Mesenchymal stem cell (in vitro differentiated cells and primary cell): Measurements from ENCODE around the gene MMP25.

ENCODE experiments used
- DNase-seq: peaks from one replicate; pipeline ENCODE4 v3.0.0-alpha.2; 2013
- H2AFZ ChIP-seq: one replicate; pipeline ENCODE4 v1.6.1; 2013; ENCODE audit warnings: low read depth, mild to moderate bottlenecking, control low read depth, inconsistent platforms, low read length, moderate library complexity
- H2AK5ac ChIP-seq: 2 replicates; pipeline ENCODE4 v1.6.1; 2013; ENCODE audit warnings: low read length, moderate library complexity, mild to moderate bottlenecking, inconsistent platforms; ENCODE audit not compliant: severe bottlenecking
- H2BK120ac ChIP-seq: one replicate; pipeline ENCODE4 v1.6.1; 2013; ENCODE audit warnings: low read depth, mild to moderate bottlenecking, inconsistent platforms, low read length, moderate library complexity
- H2BK12ac ChIP-seq, 2 experiments: one replicate each; pipeline ENCODE4 v1.6.1; 2013; ENCODE audit warnings: inconsistent platforms in 2 of 2, low read length in 2 of 2, mild to moderate bottlenecking in 2 of 2, moderate library complexity in 2 of 2, control low read depth in 1 of 2
- H2BK15ac ChIP-seq: one replicate; pipeline ENCODE4 v1.6.1; 2013; ENCODE audit warnings: mild to moderate bottlenecking, low read depth, inconsistent platforms; ENCODE audit not compliant: poor library complexity, severe bottlenecking
- H2BK5ac ChIP-seq: 2 replicates; pipeline ENCODE4 v1.6.1; 2013; ENCODE audit warnings: low read depth, mild to moderate bottlenecking, low read length, control low read depth, inconsistent platforms; ENCODE audit not compliant: poor library complexity, severe bottlenecking
- H3K14ac ChIP-seq, 2 experiments: one replicate each; pipeline ENCODE4 v1.6.1; 2013; ENCODE audit warnings: inconsistent platforms in 2 of 2, low read length in 2 of 2, control low read depth in 1 of 2, mild to moderate bottlenecking in 1 of 2, moderate library complexity in 1 of 2
- H3K18ac ChIP-seq, 2 experiments: one replicate each; pipeline ENCODE4 v1.6.1; 2013; ENCODE audit warnings: inconsistent platforms in 2 of 2, low read length in 2 of 2, control low read depth in 1 of 2, low read depth in 1 of 2, mild to moderate bottlenecking in 1 of 2
- H3K23ac ChIP-seq, 2 experiments: one replicate each; pipeline ENCODE4 v1.6.1; 2013; ENCODE audit warnings: inconsistent platforms in 2 of 2, low read length in 2 of 2, mild to moderate bottlenecking in 2 of 2, moderate library complexity in 2 of 2, control low read depth in 1 of 2
- H3K27ac ChIP-seq: 2 replicates; pipeline ENCODE4 v1.5.1; 2013; ENCODE audit warnings: mild to moderate bottlenecking, moderate library complexity, low read length, control low read depth, inconsistent platforms; ENCODE audit not compliant: poor library complexity, severe bottlenecking
- H3K27me3 ChIP-seq, 2 experiments: 2 replicates each; pipeline versions ENCODE4 v1.6.1 to v1.7.0; 2013; ENCODE audit warnings: low read length in 2 of 2, mild to moderate bottlenecking in 2 of 2, moderate library complexity in 2 of 2, control low read depth in 1 of 2, inconsistent platforms in 1 of 2; ENCODE audit not compliant: control insufficient read depth in 1 of 2, insufficient read depth in 1 of 2
- H3K36me3 ChIP-seq, 2 experiments: 2 replicates each; pipeline versions ENCODE4 v1.6.1 to v1.7.0; 2013; ENCODE audit warnings: low read length in 2 of 2, control low read depth in 1 of 2, inconsistent platforms in 1 of 2, low read depth in 1 of 2, mild to moderate bottlenecking in 1 of 2; ENCODE audit not compliant: insufficient read depth in 2 of 2, control insufficient read depth in 1 of 2
- H3K4ac ChIP-seq, 2 experiments: one replicate each; pipeline ENCODE4 v1.6.1; 2013; ENCODE audit warnings: inconsistent platforms in 2 of 2, low read length in 2 of 2, mild to moderate bottlenecking in 2 of 2, moderate library complexity in 2 of 2, control low read depth in 1 of 2, low read depth in 1 of 2
- H3K4me1 ChIP-seq: 2 replicates; pipeline ENCODE4 v1.6.1; 2013; ENCODE audit warnings: low read depth, low read length, control low read depth; ENCODE audit not compliant: control insufficient read depth, insufficient read depth
- H3K4me2 ChIP-seq: 2 replicates; pipeline ENCODE4 v1.6.1; 2013; ENCODE audit warnings: low read length, mild to moderate bottlenecking, inconsistent platforms; ENCODE audit not compliant: poor library complexity, severe bottlenecking
- H3K4me3 ChIP-seq, 2 experiments: 2 replicates each; pipeline versions ENCODE4 v1.5.1 to v1.7.0; 2013; ENCODE audit warnings: low read length in 2 of 2, mild to moderate bottlenecking in 2 of 2, control low read depth in 1 of 2, low read depth in 1 of 2; ENCODE audit not compliant: insufficient read depth in 1 of 2
- H3K79me1 ChIP-seq: replicated peaks from 2 replicates; pipeline ENCODE4 v1.6.1; 2013; ENCODE audit warnings: mild to moderate bottlenecking, control low read depth, low read length, inconsistent platforms; ENCODE audit not compliant: poor library complexity, severe bottlenecking
- H3K9ac ChIP-seq: 2 replicates; pipeline ENCODE4 v1.7.0; 2013; ENCODE audit warnings: mild to moderate bottlenecking, low read length, moderate library complexity
- H3K9me3 ChIP-seq: 2 replicates; pipeline ENCODE4 v1.7.0; 2013; ENCODE audit warnings: mild to moderate bottlenecking, low read length; ENCODE audit not compliant: control insufficient read depth
- H4K8ac ChIP-seq: one replicate; pipeline ENCODE4 v1.6.1; 2013; ENCODE audit warnings: inconsistent platforms, mild to moderate bottlenecking, low read length, moderate library complexity
- H4K91ac ChIP-seq: one replicate; pipeline ENCODE4 v1.6.1; 2013; ENCODE audit warnings: mild to moderate bottlenecking, low read length, inconsistent platforms
- WGBS: methylation state at CpG from one replicate; pipeline ENCODE4 v1.1.7; 2013; ENCODE audit warnings: mixed read lengths; 5-methylcytosine and 5-hydroxymethylcytosine counted together

MMP25 gene

GRCh38 chr16:3029491-3030221 is 16.7 kb upstream of the MMP25 start:
- Histone ChIP-seq H3K18ac (no peak overlapping the region), H2BK12ac (no peak overlapping the region), H3K4me3 (peak overlapping the region in 1 of 2 experiments; percentile 67), H3K9ac (peak overlapping the region; percentile 38), H3K4ac (no peak overlapping the region), H2AK5ac (no peak overlapping the region), H3K4me2 (no peak overlapping the region), H3K27me3 (peaks cover 24 to 51% of the 10 kb centered on the region in 2 experiments), H3K9me3 (no peaks in the 10 kb centered on the region), H4K91ac (no peak overlapping the region), H4K8ac (no peak overlapping the region), H2BK5ac (no peak overlapping the region), H2AFZ (no peak overlapping the region), H3K14ac (no peak overlapping the region), H3K36me3 (peaks cover 24 to 34% of the 10 kb centered on the region in 2 experiments), H3K79me1 (peaks cover 4% of the 10 kb centered on the region), H2BK15ac (peak overlapping the region; percentile 9), H3K23ac (no peak overlapping the region), H3K27ac (no peak overlapping the region), H3K4me1 (peaks cover 11% of the 10 kb centered on the region), H2BK120ac (no peak overlapping the region)
- DNase-seq, result no peak
- WGBS, result 90% methylated on average over 59 of the region's 59 CpGs

GRCh38 chr16:3030222-3031212 is 15.8 kb upstream of the MMP25 start:
- Histone ChIP-seq H2AFZ (no peak overlapping the region), H3K9ac (no peak overlapping the region), H3K14ac (no peak overlapping the region), H3K79me1 (peaks cover under 1% of the 10 kb centered on the region), H3K4ac (no peak overlapping the region), H3K4me2 (no peak overlapping the region), H3K18ac (no peak overlapping the region), H4K8ac (no peak overlapping the region), H3K9me3 (no peaks in the 10 kb centered on the region), H3K36me3 (peaks cover 24 to 32% of the 10 kb centered on the region in 2 experiments), H3K4me3 (peak overlapping the region in 1 of 2 experiments; percentile 16), H2BK120ac (no peak overlapping the region), H3K27ac (no peak overlapping the region), H2BK5ac (no peak overlapping the region), H3K23ac (no peak overlapping the region), H3K27me3 (peaks cover 33 to 58% of the 10 kb centered on the region in 2 experiments), H3K4me1 (peaks cover 9% of the 10 kb centered on the region), H2AK5ac (peak overlapping the region; percentile 41), H2BK15ac (no peak overlapping the region), H2BK12ac (no peak overlapping the region), H4K91ac (no peak overlapping the region)
- no peak for DNase-seq
- 84% methylated on average over 32 of the region's 33 CpGs for WGBS

GRCh38 chr16:3032624-3033023 is 13.7 kb upstream of the MMP25 start:
- Histone ChIP-seq H2BK5ac (no peak overlapping the region), H2BK15ac (no peak overlapping the region), H2AK5ac (no peak overlapping the region), H4K91ac (no peak overlapping the region), H3K23ac (no peak overlapping the region), H3K18ac (no peak overlapping the region), H3K27ac (no peak overlapping the region), H3K4ac (no peak overlapping the region), H2AFZ (no peak overlapping the region), H3K4me3 (no peak overlapping the region), H3K4me2 (no peak overlapping the region), H2BK120ac (no peak overlapping the region), H3K4me1 (peaks cover 14% of the 10 kb centered on the region), H3K9me3 (no peaks in the 10 kb centered on the region), H3K36me3 (peaks cover 3 to 13% of the 10 kb centered on the region in 2 experiments), H3K14ac (no peak overlapping the region), H3K27me3 (peaks cover 52 to 76% of the 10 kb centered on the region in 2 experiments), H2BK12ac (no peak overlapping the region), H3K9ac (no peak overlapping the region), H3K79me1 (no peaks in the 10 kb centered on the region), H4K8ac (no peak overlapping the region)
- WGBS, result 72% methylated on average over 7 of the region's 7 CpGs
- DNase-seq, result no peak
